HG02678 (cell line): ENCODE results near the gene MAT1A.

ENCODE experiments used
- ATAC-seq: cut with Tn5 transposase; IDR thresholded peaks from one replicate; pipeline ENCODE4 v1.9.1; 2021; ENCODE audit warnings: mild to moderate bottlenecking, moderate library complexity; ENCODE audit not compliant: unreplicated experiment

MAT1A gene

DNA sequence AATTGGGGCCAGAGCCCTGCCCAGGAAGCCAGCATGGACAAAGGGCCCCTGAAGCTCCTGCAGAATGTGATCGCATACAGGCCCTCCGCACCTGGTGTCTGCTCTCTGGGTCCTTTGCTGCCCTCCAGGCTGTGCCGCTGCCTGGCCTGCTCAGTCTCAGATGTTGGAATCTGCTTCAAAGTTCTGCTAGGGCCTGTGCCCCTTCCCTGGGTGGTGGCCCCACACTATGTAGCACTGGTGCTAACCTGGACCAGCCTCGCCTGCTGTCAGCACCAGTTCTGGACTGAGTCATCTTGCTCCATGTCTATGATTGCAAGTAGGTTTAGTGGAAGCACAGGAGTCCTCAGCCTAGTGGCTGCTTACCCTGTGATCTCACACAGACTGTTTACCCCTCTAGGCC, 6.3 kb downstream of the MAT1A start:
- no peak for ATAC-seq

DNA sequence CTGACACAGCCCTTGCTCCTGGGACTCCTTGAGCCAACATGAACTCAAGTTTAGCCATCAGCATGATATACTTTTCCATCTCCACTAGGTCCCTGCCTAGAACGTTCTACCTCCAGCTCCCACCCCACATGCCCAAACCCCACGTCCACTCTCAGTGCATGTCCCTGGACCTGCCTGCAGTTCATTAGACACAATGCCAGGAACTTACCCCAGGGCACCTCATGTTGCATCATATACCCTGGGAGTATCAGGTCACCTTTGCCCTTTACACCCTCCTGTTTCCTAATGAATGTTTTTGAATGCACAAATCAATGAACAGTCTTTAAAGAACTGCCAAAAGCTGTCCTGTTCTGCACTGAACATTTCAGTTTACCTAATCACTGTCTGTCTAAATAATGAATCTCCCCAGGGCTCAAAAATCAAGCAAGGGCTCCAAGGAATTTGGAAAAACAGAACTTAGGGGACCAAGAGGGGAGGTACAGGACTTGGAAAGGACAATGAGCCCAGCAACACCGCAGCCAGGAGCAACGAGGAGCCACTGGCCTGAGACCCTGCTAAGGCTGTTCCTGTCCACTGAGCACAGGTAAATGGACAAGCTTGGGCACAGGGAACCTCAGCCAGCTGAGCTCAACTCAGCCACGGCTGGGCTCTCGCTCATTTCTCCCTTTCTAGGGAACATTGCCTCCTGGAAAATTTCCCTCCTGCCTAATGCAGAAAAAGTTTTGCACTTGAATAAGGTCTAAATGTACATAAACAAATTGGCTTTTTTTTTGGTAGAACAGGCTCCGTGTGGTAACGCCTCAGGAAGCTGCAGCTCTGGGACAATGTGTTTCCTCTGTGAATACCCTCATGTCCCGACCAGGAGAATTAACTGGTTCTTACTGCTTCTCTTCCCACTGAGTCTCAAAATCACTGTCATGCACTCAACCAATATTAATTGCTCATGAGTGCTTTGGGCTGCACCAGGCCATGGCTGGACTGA, 7.4 kb downstream of the MAT1A start:
- ATAC-seq, result no peak

DNA sequence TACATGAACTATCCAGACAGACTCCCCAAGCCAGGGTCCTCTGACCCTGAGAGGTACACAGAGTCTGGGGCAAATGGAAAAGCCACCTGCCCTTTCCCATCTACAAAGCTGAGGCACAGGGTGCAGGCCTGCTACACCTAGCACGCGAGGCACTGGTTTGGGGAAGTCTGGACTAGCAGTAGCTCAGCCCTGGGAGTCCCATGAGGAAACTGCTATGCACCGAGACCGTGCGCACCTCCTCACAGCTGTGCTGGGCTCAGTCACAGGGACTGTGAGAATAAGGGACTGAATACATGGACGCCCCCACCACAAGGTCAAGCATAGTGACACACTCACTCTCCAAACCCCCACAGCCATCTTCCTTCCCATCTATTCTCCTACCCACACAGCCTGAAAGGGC, 8.2 kb downstream of the MAT1A start:
- peak; percentile 52 for ATAC-seq

DNA sequence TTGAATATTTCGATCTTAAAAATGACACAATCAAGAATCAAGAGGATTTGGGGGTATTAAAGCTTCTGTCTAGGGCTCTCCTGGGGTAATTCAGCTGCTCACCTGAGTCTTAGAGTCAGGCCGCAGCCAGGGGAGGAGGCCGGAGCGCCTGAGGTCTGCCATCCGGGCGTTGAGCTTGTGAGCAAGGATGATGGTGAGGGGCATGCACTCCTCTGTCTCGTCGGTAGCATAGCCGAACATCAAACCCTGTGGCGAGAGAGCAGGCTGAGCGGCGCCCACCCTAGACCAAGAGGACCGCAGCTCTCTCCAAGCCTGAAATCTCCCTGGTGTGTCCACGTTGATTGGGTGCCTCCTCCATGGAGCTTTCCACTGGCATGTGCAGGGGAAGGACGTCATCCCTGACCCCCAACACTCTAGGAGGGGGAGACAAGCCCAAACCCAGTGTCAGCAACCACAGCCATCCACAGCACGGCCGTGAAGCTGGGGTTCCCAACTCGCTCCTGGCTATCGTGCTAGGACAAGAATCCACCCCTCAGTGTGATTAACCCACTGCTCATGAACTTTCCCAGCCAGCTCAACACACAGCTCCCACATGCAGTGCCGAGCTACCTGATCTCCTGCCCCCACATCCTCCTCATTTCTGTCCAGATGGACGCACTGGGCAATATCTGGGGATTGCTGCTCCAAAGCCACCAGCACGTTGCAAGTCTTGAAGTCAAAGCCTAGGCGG, 9.2 kb downstream of the MAT1A start:
- ATAC-seq, result no peak

DNA sequence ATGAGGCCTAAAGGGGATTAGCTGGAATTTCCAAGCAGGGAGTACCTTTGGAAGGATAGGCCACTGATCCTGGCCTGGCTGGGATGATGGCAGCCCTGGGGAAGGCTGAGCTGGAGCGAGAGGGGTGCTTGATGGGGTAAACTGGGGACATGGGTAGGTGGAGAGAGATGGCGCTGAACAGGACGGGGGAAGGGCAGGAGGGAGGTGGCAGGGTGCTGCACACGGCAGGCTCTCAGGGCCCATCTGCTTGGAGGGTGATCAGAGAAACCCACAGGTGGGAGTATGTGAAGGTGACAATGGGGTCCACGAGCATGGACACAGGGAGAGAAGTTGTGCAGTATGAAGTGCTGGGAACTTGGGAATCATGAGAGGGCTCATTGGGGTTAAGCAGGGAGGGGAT, 10.3 kb downstream of the MAT1A start:
- no peak for ATAC-seq

DNA sequence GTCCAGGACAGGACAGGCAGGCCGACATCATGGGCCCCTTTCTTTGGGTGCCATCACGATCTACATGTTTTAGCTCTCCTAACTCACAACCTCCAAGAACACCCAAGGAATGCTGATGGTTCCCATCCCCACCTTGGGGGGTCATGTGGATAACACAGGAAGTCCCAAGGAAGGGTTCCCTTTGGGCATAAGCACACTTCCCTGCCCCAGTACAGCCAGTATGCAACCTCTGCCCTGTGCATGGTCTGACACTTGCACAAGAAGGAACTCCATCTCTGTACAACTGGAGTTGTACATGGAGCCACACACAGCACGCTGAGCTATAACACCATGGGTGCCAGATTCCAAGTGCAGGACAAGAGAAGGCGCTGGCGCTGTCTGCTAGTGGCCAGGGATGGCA, 11.0 kb downstream of the MAT1A start:
- no peak for ATAC-seq

DNA sequence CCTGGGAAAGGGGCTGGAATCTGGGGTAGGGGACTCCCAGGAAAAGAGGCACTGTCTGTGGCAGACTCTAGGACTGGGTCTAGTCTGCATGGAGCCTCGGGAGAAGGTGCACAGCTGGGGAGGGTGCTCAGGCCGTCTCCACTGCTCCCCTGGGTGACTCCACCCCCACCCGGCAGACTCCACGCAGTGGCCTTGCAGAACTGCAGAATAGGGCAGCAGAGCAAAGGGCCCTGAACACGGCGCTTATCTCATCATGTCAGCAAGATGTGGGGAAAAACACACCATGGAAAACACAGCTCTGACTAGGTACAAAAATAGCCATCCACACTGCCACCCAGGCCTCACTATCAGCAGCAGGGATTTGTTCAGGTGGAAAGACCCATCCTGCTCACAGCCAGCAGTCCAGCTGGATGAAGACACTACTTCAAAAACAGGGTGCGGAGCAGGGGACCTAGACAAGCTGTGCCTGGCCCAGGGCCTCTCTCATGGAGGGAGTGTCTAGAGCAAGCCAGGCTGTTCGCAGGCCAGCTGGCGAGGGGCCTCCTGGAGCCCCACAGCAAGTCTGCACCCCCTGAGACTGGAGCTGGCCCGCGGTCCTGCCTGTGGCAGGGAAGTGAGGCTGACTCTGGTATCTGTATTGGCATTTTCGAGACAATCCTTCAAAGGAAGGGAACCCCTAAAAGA, 11.7 kb downstream of the MAT1A start:
- no peak for ATAC-seq

DNA sequence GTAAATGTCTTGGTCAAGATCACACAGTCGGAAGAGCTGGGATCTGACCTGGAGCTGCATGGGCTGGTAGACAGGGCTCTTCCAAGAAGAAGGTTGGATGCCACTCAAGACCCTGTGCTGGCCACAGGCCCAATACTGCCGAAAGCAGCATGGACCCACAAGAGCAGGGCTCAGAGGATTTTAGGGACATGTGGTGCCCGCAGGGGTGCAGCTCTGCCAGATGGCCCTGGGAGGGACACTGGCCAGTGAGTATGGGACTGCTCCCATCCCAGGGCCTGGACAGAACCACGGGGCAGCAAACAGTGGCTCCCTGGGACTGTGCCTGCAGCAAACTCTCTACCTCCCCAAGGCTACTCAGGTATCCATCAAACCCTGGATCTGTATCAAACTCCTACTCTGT, 12.4 kb downstream of the MAT1A start:
- no peak for ATAC-seq

DNA sequence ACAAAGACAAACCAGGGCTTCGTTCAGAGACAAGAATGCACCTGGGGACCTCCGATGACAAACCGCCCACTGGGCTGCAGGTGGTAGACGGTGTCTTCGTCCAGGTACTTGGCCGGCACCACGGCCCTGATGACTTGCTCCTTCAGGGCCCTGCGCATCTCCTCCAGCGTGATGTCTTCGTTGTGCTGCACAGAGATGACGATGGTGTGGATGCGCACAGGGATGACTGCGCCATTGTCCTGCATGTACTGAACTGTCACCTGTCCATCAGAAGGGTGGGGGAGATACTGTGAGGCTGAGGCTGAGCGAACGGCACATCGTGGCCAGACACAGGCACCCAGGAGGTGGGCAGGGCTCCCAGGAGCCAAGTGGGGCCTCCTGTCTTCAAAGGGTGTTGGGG, 13.1 kb downstream of the MAT1A start:
- ATAC-seq, result no peak

DNA sequence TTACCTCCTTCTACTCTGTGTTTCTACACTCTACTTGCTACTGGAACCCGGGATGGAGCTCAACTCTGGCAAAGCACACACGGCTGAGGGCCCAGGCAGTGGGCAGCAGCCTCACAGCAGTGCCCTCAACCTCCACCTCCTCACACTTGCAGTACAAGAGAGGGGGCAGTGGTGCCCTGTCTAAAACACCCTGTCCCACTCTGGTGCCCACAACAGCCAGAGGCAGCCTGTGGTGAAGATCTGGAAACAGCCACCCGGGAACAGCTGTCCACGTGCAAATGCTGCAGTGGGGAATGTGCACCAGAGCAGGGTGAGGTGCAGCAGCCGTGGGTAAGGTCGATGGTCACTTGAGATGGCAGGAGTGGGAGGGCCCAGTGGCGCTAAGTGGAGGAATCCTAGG, 13.7 kb downstream of the MAT1A start:
- ATAC-seq, result no peak

DNA sequence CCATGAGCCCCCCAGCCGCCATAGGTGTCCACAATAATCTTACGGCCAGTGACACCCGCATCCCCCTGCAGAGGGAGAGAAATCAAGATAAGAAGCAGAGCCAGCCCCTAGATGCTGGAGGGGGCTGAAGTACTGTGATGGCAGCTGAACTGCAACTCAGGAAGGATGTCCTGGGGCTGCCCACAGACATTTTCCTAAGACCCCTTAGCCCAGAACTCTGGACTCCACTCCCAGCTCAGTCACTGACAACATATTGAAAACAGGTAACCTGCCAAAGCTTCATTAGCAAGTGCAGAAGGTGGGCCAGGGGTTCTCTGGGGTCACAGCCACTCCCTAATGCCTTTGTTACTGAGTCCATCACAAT, 14.3 kb downstream of the MAT1A start:
- no peak for ATAC-seq

DNA sequence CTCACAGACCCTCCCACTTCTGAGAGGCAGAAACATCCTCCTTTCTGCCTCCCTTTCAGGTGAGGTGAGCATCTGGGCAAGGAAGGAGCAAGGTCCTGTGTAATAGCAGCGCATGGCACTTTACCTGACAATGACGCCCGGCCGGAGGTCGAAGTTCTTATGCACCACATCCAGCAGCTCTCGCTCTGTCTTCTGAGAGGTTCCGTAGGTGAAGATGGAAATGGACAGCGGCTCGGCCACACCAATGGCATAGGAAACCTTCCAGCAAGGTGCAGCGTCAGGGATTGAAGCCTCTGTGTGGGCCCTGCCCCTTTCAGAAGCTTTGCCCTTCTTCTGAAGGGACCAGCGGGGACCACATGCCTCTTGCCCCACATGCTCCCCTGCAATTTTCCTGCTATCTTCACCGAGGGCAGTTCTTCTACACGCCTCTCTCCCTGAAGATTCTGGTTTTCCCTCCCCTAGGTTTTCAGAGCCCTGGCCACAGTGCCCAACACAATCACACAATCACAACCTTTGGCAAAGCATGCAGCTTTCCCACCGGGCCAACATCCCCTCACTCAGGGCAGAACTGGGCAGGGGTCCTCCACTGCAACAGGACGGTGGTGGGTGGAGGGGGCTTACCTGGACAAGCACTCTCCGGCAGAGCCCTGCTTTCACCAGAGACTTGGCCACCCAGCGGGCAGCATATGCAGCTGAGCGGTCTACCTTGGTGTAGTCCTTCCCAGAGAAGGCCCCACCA, 14.9 kb downstream of the MAT1A start:
- ATAC-seq, result no peak

DNA sequence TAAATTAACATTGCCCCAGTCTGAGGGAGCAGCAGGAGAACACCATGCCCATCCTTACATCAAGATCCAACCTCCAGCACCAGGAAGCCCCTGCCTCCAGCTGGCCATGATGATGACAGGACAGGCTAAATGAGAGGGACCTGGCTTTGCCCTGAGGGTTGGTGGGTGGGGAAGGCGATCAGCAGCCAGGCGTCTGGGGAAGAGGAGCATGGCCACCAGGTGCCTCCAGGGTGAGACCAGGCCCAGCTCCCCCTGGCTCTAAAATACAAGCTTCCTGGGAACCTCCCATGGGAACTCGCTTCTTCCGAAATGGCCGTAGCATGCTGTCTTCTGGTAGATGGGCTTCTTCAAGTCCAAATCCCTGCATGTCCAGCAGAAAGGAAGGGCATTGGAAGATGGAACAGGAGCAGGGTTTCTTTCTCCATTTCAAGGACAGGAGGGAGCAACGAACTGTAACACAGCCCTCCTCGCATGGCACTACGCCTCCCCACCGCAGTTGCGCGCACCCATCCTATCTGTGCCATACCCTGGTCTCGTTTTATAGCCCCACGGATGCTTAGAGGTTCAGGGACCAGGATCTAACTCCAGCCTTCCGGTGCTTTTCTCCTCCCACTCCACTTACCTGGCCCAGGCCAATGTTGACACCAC, 15.8 kb downstream of the MAT1A start:
- no peak for ATAC-seq

DNA sequence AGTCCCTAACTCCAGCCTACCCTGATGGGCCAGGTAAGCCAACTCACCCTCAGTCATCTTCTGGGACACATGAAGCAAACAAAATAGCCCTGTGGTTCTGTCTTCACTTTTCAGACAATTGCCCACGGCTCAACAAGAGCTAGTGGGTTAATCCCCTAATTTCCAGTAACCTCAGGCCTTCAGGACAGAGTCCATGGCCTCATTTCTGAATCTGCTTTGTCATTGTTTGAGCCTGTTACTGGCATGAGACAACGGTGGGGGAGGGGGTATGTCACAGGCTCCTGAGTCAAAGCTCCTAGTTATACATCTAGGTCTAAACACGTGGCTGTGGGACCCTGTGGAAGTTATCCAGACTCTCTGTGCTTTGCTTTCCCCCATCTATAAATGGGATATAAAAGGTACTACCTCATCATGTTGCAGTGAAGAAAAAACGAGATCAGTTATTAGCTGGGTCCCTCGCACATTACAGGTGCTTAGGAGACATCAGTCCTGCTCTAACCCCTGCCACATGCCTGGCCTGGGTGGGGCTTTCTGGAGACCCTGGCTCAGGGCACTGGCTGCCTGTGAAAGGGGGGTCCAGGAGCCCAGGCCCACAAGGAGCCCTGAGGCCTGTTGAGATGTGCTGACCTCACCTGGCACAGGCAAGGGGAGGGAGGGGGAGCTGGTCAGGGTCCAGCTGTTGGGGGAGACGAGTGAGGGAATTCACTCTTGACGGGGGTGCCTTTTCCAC, 16.5 kb downstream of the MAT1A start:
- ATAC-seq, result no peak

DNA sequence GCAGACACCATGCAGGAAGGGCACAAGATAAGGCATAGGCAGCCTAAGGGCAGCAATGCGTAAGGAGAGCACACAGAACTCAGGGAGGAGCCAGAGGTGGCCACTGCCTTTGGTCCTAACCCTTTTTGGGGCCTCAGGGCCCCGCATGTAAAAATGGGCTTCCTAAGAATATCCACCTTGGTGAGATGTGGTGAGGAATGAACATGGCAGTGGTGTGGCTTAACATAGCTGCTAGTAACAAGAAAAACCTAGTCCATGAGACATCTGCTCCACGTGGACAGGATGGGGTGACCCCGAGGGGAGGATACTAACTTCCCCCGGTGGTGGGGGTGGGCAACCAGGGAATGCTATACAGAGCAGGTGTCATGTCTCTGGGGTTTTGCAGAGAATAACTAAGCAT, 18.0 kb downstream of the MAT1A start:
- ATAC-seq, result no peak

DNA sequence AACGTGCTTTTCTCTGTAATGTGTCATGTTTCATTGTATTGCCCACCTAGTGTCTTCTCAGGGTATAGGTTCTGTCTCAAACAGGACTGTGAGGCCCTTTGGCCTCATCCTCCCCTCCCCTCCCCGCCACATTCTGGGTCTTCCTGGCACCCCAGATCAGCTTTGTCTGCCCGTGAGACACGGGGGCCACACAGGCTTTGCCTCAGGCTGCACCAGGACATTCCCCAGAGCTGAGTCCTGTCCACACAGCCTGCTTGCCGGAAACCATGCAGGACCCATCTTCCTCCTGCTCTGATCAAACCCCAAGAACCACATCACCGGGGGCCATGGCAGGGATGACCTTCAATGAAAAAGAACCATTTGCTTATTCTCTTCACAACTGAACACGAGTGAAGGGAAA, 18.6 kb downstream of the MAT1A start:
- ATAC-seq, result no peak

DNA sequence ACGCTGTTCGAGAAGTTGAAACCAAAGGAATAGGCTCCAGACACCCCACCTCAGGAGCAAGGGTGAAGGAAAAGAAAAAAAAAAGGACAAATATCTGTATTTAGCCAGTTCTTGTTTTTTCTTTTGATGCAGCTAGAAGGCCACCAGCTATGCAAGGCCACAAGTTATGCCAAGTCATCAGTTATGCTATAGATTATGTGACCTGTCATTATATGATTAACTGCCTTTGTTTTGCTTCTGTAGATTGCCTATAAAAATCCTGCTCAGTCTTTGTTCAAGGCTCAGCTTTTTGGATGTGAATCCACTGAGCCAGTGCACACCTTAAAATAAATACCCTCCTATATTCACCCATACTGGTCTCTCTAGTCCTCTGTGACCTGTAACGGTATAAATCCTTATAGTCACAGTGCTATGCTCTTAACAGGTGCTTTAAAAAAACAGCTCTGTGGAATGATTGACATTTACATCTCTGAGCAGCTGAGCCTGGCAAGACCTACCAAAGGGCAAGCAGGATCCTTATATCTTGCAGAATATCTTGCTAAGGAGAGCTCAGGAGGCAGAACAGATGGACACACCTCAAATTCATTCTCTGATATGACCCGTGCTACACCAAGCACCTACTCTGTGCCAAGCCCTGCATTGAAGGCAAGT, 20.4 kb downstream of the MAT1A start:
- no peak for ATAC-seq

DNA sequence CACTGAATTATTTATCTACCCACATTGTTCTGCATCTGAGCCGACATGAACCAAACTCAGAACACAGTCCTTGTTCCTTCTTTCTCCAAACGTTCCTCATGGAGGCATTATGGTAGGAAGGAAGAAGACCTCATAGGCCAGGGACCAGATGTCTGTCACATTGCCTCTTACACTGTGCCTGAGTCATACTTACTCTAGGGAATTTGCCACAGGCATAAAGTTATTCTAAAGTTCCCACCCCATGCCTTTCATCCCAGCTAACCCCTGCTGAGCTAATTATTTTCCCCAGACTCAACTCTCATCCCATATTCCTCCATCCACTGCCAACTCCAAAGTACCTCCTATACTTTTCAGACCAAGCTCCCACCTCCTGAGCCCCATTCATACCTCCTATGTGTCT, 21.2 kb downstream of the MAT1A start:
- no peak for ATAC-seq

DNA sequence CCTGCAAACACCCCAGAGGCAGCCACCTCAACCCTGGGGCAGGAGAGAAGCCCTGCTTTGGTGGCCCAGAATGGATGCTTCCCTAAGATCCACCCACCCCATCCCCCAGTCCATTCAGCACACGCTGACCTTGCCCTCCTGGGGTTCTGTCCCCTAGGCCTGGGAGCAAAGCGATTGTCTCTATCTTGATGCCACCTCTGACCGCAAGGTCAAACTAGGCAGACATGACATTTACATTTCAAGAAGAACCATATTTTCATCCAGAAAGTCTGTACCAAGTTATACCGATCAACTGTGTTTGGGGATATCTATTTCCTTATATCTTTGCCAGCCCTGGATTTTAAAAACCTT, 23.0 kb downstream of the MAT1A start:
- ATAC-seq, result no peak
